ENCODE data around the gene CSNK1G3. TPM values are rescaled to one million over a fixed set of nuclear protein-coding genes. Genes with fewer than 3 reads are reported as not detected.

Gene CSNK1G3
- total and polyA plus RNA-seq, 2 of the 4 experiments (the other 2 are of a cell fraction), result 16.4 to 26.2 TPM

DNA sequence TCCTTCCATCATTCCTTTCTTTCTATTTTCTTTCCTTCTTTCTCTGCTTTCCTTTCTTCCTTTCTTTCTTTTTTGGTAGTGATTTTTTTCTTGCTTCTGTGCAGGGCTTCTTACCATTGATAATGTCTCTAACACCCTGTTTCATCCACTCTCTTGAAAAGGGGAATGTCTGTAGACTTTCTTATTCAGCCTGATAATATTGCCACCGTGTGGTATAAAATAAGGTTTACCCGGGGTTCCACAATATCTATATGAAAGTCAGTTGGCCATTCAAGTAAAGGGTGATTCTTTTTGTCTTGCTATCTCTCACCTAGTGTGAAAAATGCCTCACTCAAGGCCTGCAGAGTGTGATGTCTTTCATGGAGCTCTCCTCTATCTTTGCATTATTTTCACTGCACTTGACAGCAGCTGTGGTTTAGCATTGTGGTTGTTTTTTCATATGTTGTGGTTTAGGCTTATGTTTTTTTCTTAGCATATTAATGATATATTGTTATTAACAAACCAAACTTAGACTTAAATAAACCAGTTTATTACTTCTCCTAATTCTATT, 153.9 kb downstream of the CSNK1G3 start:
- H3K4me2 ChIP-seq (ENCODE audit: low read depth, low read length), result no peak overlapping the region
- no peak overlapping the region for H4K91ac ChIP-seq (ENCODE audit: insufficient read depth, low read depth, low read length)
- no TSS peak for BruUV-seq (replicated peaks)
- ChIA-PET CTCF (no interaction called here), POLR2A (ENCODE audit: unreplicated experiment) (no interaction called here)
- TF ChIP-seq MAFK (IDR thresholded peaks at IDR 0.05; ENCODE audit: low read depth, low read length) (no peak), CEBPB (IDR thresholded peaks at IDR 0.05; ENCODE audit: low read depth, low read length) (no peak), RFX5 (IDR thresholded peaks at IDR 0.05; ENCODE audit: low read depth, low read length) (no peak), NFE2L2 (IDR thresholded peaks at IDR 0.05; ENCODE audit: low read depth, low read length) (no peak), ELK1 (IDR thresholded peaks at IDR 0.05; ENCODE audit: borderline replicate concordance, low read depth, low read length) (no peak), MAZ (IDR thresholded peaks at IDR 0.05; ENCODE audit: borderline replicate concordance, low read depth, low read length) (no peak), CHD1 (IDR thresholded peaks at IDR 0.05; ENCODE audit: low read depth, low read length) (no peak), RCOR1 (IDR thresholded peaks at IDR 0.05; ENCODE audit: insufficient replicate concordance, low read length) (no peak), FOS (IDR thresholded peaks at IDR 0.05; ENCODE audit: low read depth, low read length) (no peak), MXI1 (IDR thresholded peaks at IDR 0.05; ENCODE audit: borderline replicate concordance, low read depth, low read length) (no peak), SMC3 (IDR thresholded peaks at IDR 0.05; ENCODE audit: low read depth, low read length) (no peak), RAD21 (IDR thresholded peaks at IDR 0.05; ENCODE audit: low read length) (no peak), BHLHE40 (IDR thresholded peaks at IDR 0.05; ENCODE audit: low read depth, low read length) (no peak), POLR2A (IDR thresholded peaks at IDR 0.05; ENCODE audit: low read depth, low read length) (no peak)
- TF ChIP-seq, protein P1, sequence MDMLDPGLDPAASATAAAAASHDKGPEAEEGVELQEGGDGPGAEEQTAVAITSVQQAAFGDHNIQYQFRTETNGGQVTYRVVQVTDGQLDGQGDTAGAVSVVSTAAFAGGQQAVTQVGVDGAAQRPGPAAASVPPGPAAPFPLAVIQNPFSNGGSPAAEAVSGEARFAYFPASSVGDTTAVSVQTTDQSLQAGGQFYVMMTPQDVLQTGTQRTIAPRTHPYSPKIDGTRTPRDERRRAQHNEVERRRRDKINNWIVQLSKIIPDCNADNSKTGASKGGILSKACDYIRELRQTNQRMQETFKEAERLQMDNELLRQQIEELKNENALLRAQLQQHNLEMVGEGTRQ (IDR thresholded peaks at IDR 0.05; ENCODE audit: low read depth, low read length), result no peak
- TF ChIP-seq, protein P2, sequence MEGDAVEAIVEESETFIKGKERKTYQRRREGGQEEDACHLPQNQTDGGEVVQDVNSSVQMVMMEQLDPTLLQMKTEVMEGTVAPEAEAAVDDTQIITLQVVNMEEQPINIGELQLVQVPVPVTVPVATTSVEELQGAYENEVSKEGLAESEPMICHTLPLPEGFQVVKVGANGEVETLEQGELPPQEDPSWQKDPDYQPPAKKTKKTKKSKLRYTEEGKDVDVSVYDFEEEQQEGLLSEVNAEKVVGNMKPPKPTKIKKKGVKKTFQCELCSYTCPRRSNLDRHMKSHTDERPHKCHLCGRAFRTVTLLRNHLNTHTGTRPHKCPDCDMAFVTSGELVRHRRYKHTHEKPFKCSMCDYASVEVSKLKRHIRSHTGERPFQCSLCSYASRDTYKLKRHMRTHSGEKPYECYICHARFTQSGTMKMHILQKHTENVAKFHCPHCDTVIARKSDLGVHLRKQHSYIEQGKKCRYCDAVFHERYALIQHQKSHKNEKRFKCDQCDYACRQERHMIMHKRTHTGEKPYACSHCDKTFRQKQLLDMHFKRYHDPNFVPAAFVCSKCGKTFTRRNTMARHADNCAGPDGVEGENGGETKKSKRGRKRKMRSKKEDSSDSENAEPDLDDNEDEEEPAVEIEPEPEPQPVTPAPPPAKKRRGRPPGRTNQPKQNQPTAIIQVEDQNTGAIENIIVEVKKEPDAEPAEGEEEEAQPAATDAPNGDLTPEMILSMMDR (conservative IDR thresholded peaks at IDR 0.05; ENCODE audit: low read depth, low read length), result no peak
- no peak overlapping the region for H2BK5ac ChIP-seq (ENCODE audit: low read depth, low read length, poor library complexity, severe bottlenecking)
- no peak overlapping the region for H2BK15ac ChIP-seq (ENCODE audit: low read depth, low read length)
- no peak overlapping the region for H3K9ac ChIP-seq (ENCODE audit: low read depth, low read length)
- ATAC-seq (ENCODE audit: low read depth) (no peak), DNase-seq (no peak)
- no peak overlapping the region for H2BK120ac ChIP-seq (ENCODE audit: low read depth, low read length)
- H2BK20ac ChIP-seq (ENCODE audit: low read depth, low read length), result no peak overlapping the region
- H2AK5ac ChIP-seq (ENCODE audit: low read depth, low read length), result no peak overlapping the region
- no peak overlapping the region for H3K56ac ChIP-seq (ENCODE audit: extremely low read depth, insufficient read depth, low read length)
- H4K20me1 ChIP-seq (ENCODE audit: insufficient read depth, low read length), result no peaks in the 10 kb centered on the region
- H3K79me1 ChIP-seq (ENCODE audit: low read depth in 1 of 2, low read length in 2 of 2), result no peaks in the 10 kb centered on the region
- no peak overlapping the region for H3K23ac ChIP-seq (ENCODE audit: low read depth, low read length)
- H3K14ac ChIP-seq (replicated peaks; ENCODE audit: low read depth, low read length), result no peak overlapping the region
- no peak overlapping the region for H4K5ac ChIP-seq (ENCODE audit: low read depth, low read length)
- dilution Hi-C loops (cut with HindIII; ENCODE audit: low sequenced_read_pairs, unreplicated experiment), result no loop called here
- H2AFZ ChIP-seq (replicated peaks; ENCODE audit: low read length, poor library complexity), result no peak overlapping the region
- no peaks in the 10 kb centered on the region for H3K4me1 ChIP-seq (ENCODE audit: control insufficient read depth, insufficient read depth, low read length)
- H3K27me3 ChIP-seq (ENCODE audit: control insufficient read depth, insufficient read depth, low read length), result no peaks in the 10 kb centered on the region
- no peak overlapping the region for H4K8ac ChIP-seq (ENCODE audit: low read depth in 2 of 2, low read length in 2 of 2)
- no peak overlapping the region for H3K18ac ChIP-seq (ENCODE audit: low read depth, low read length)
- H3K9me1 ChIP-seq (ENCODE audit: insufficient read depth, low read length), result no peaks in the 10 kb centered on the region
- WGBS, 2 experiments (ENCODE audit: extremely low coverage in 2 of 2, insufficient read length in 1 of 2), result no CpG with 5 or more reads among the region's 2 CpGs
- intact Hi-C loops (cut with micrococcal nuclease), result no loop called here
- no peak overlapping the region for H2AK9ac ChIP-seq (replicated peaks; ENCODE audit: low read depth, low read length, poor library complexity)
- in situ Hi-C loops (cut with MboI; ENCODE audit: low sequenced_read_pairs), result no loop called here
- no peaks in the 10 kb centered on the region for H3K36me3 ChIP-seq (ENCODE audit: control insufficient read depth, insufficient read depth, low read length)
- H3K4me3 ChIP-seq (ENCODE audit: insufficient read depth, low read depth, low read length), result no peak overlapping the region
- H3K27ac ChIP-seq (ENCODE audit: insufficient read depth, low read length), result no peak overlapping the region
- peaks cover 6% of the 10 kb centered on the region for H3K9me3 ChIP-seq (ENCODE audit: control insufficient read depth, insufficient read depth, low read length)
- no peak overlapping the region for H3K4ac ChIP-seq (ENCODE audit: low read depth, low read length)

All from IMR-90 (cell line).